SK-MEL-5 (cell line): ENCODE measurements around the gene TMEM158. TPM values are rescaled to one million over a fixed set of nuclear protein-coding genes. Genes with fewer than 3 reads are reported as not detected.
A peak's percentile ranks its signal among the peaks of the same experiment; 100 is the strongest.

ENCODE experiments used
- DNase-seq: peaks from one replicate; pipeline ENCODE4 v3.0.0-alpha.2; 2016; ENCODE audit warnings: low read depth, low spot score
- in situ Hi-C: cut with HindIII; loops from 2 replicates; pipeline ENCODE4 v1.10.0; 2016; ENCODE audit warnings: low sequenced_read_pairs, high pct_unique_total_duplicates, low pct_unique_long_range_greater_than_20kb
- total RNA-seq: library from RNA; depleted of rRNA; stranded (reverse); fragments of >200 nt; shearing (Covaris generic); gene quantifications from 2 replicates; pipeline ENCODE4 v1.2.3, GENCODE V29; 2014

The TMEM158 gene
- total RNA-seq, 1 experiment from 2014 or later: 4.2 TPM

GRCh38 chr3:45212095-45212468 is 14.0 kb downstream of the TMEM158 start:
- in situ Hi-C loops: no loop called here
- no peak for DNase-seq

GRCh38 chr3:45211466-45212094 is 14.5 kb downstream of the TMEM158 start:
- DNase-seq: no peak
- in situ Hi-C loops: no loop called here

- in situ Hi-C loops: no loop called here
- peak; percentile 82 for DNase-seq
Measured at GRCh38 chr3:45210308-45211041, 15.6 kb downstream of the TMEM158 start.

GRCh38 chr3:45209526-45209925 is 16.6 kb downstream of the TMEM158 start:
- in situ Hi-C loops: no loop called here

GRCh38 chr3:45208586-45208985 is 17.5 kb downstream of the TMEM158 start:
- DNase-seq: no peak
- in situ Hi-C loops: no loop called here

More at GRCh38 chr3:45209526-45209925, 16.6 kb downstream of the TMEM158 start:
- no peak for DNase-seq

- DNase-seq: no peak
- in situ Hi-C loops: no loop called here
Measured at GRCh38 chr3:45207446-45207845, 18.6 kb downstream of the TMEM158 start.

- no peak for DNase-seq
- in situ Hi-C loops: no loop called here
Measured at GRCh38 chr3:45205126-45205525, 21.0 kb downstream of the TMEM158 start.

- DNase-seq: no peak
- in situ Hi-C loops: no loop called here
Measured at GRCh38 chr3:45204136-45204535, 22.0 kb downstream of the TMEM158 start.

- in situ Hi-C loops: no loop called here
- DNase-seq: peak; percentile 67
Measured at GRCh38 chr3:45199837-45200648, 26.0 kb downstream of the TMEM158 start.

- in situ Hi-C loops: no loop called here
- no peak for DNase-seq
Measured at GRCh38 chr3:45198264-45199260, 27.5 kb downstream of the TMEM158 start.

GRCh38 chr3:45194791-45195190 is 31.3 kb downstream of the TMEM158 start:
- in situ Hi-C loops: no loop called here
- no peak for DNase-seq

- DNase-seq: no peak
- in situ Hi-C loops: no loop called here
Measured at GRCh38 chr3:45191924-45192417, 34.1 kb downstream of the TMEM158 start.

- in situ Hi-C loops: no loop called here
Measured at GRCh38 chr3:45191424-45191823, 34.7 kb downstream of the TMEM158 start.

GRCh38 chr3:45188719-45189659 is 37.1 kb downstream of the TMEM158 start:
- in situ Hi-C loops: no loop called here
- no peak for DNase-seq

More at GRCh38 chr3:45191424-45191823, 34.7 kb downstream of the TMEM158 start:
- no peak for DNase-seq

GRCh38 chr3:45187694-45188141 is 38.4 kb downstream of the TMEM158 start:
- no peak for DNase-seq
- in situ Hi-C loops: no loop called here

GRCh38 chr3:45186871-45187270 is 39.2 kb downstream of the TMEM158 start:
- in situ Hi-C loops: no loop called here

More at GRCh38 chr3:45186871-45187270, 39.2 kb downstream of the TMEM158 start:
- DNase-seq: no peak
